PC-3 (cell line): Measurements from ENCODE around the gene CD151.

ENCODE experiments used
- EZH2 ChIP-seq: fragments of 300-600 bp; sonication (generic); IDR thresholded peaks from one replicate; pipeline ENCODE4 v1.6.1; 2017; ENCODE audit warnings: antibody characterized with exemption, mild to moderate bottlenecking, low read length; ENCODE audit not compliant: unreplicated experiment
- EZH2phosphoT487 ChIP-seq: fragments of 300-600 bp; sonication (generic); IDR thresholded peaks from 2 replicates; pipeline ENCODE4 v1.6.1; 2018; ENCODE audit warnings: mild to moderate bottlenecking, antibody characterized with exemption, low read length, borderline replicate concordance
- TF ChIP-seq, protein P1 (sequence below): fragments of 300-600 bp; sonication (generic); conservative IDR thresholded peaks from 2 replicates; pipeline ENCODE4 v1.5.1; 2017; ENCODE audit warnings: antibody characterized with exemption, low read depth, mild to moderate bottlenecking, low read length

DNA sequence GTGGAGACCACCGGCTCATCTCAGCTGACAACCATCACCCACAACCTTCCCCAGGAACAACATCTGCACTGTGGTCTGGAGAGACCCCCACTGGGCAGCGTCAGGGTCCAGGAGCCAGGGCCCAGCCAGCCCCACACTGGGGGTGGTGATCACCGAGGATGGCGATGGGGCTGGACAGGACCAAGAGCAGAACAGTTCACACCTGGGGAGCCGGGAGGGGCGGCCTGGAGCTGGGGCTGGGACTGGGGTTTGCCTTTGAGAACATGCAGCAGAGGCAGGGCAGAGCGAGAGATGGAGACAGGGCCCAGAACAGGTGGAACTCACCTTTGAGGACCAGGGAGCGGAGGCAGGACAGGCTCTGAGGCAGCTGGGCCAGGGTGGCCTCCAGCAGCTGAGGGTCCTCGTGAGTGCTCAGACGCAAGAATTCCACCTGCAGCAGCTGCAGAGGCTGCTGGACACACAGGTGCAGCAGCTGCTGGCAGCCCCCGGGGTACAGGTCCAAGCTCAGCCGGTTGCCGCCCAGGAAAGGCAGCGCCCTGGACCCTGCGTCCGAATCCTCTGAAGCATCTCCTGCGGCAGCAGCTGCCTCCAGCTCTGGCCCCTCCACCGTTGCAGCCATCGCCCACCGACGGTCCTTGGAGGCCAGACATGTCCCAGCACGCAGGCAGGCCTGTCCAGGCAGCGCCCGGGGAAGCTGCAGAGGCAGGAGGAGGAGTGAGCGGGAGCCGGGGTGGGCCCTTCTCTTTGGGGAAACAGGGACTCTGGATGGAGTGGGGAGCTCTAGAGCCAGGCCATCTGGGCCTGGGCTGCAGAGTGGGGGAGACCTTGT, 28.8 kb upstream of the CD151 start:
- TF ChIP-seq, protein P1, sequence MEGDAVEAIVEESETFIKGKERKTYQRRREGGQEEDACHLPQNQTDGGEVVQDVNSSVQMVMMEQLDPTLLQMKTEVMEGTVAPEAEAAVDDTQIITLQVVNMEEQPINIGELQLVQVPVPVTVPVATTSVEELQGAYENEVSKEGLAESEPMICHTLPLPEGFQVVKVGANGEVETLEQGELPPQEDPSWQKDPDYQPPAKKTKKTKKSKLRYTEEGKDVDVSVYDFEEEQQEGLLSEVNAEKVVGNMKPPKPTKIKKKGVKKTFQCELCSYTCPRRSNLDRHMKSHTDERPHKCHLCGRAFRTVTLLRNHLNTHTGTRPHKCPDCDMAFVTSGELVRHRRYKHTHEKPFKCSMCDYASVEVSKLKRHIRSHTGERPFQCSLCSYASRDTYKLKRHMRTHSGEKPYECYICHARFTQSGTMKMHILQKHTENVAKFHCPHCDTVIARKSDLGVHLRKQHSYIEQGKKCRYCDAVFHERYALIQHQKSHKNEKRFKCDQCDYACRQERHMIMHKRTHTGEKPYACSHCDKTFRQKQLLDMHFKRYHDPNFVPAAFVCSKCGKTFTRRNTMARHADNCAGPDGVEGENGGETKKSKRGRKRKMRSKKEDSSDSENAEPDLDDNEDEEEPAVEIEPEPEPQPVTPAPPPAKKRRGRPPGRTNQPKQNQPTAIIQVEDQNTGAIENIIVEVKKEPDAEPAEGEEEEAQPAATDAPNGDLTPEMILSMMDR, result no peak
- no peak for TF ChIP-seq EZH2
- TF ChIP-seq EZH2phosphoT487, result no peak
